Kidney (tissue), 14 donors: ENCODE results near the gene MARCHF9. TPM values are rescaled to one million over a fixed set of nuclear protein-coding genes. Genes with fewer than 3 reads are reported as not detected.

Experiments
- DNase-seq, 5 donors: peaks; one replicate each; pipeline ENCODE4 v3.0.0-alpha.2; 2013 to 2020
- FAIRE-seq: peaks from 2 replicates; lab custom pipeline; 2012; peaks lifted over from hg19 to GRCh38; lab: Jason Lieb, UNC
- H3K27ac ChIP-seq, 2 donors: one replicate each; pipeline ENCODE4 v1.7.0; 2013; ENCODE audit warnings: low read depth in 2 of 2, low read length in 2 of 2, inconsistent platforms in 1 of 2
- H3K27me3 ChIP-seq: one replicate; pipeline ENCODE4 v1.7.1; 2013; ENCODE audit warnings: low read length, inconsistent platforms; ENCODE audit not compliant: control insufficient read depth, insufficient read depth
- H3K36me3 ChIP-seq, 3 donors: one replicate each; pipeline versions ENCODE4 v1.7.0 to v1.7.1; 2013; ENCODE audit warnings: low read length in 3 of 3, control low read depth in 1 of 3, inconsistent platforms in 1 of 3; ENCODE audit not compliant: insufficient read depth in 3 of 3, control insufficient read depth in 2 of 3
- H3K4me1 ChIP-seq, 3 donors: one replicate each; pipeline versions ENCODE4 v1.7.0 to v1.7.1; 2013; ENCODE audit warnings: low read length in 3 of 3, inconsistent platforms in 1 of 3, low read depth in 1 of 3; ENCODE audit not compliant: control insufficient read depth in 2 of 3, insufficient read depth in 2 of 3
- H3K4me3 ChIP-seq, 3 donors: one replicate each; pipeline versions ENCODE4 v1.7.0 to v1.8.1; 2013; ENCODE audit warnings: low read length in 3 of 3, control low read depth in 1 of 3, inconsistent platforms in 1 of 3
- H3K9ac ChIP-seq, 3 donors: one replicate each; pipeline versions ENCODE4 v1.7.0 to v1.7.1; 2013; ENCODE audit warnings: low read length in 3 of 3, control low read depth in 1 of 3, inconsistent platforms in 1 of 3
- H3K9me3 ChIP-seq, 3 donors: one replicate each; pipeline versions ENCODE4 v1.7.0 to v1.7.1; 2013; ENCODE audit warnings: low read length in 3 of 3, control low read depth in 1 of 3, inconsistent platforms in 1 of 3; ENCODE audit not compliant: control insufficient read depth in 2 of 3, insufficient read depth in 1 of 3
- intact Hi-C: fragments of 100-400 bp; cut with DNase I; formaldehyde crosslinking; loops from one replicate; pipeline ENCODE4 v1.11.1; 2022
- polyA plus RNA-seq: library from polyadenylated mRNA; stranded (reverse); fragments of 350-450 nt; fragmentation: Illumina TruSeq; extraction: RNeasy Lipid Tissue Mini Kit (QIAGEN cat#74804); gene quantifications from one replicate; pipeline ENCODE4 v1.2.3, GENCODE V29; 2014; ENCODE audit warnings: low read depth, low replicate concordance; ENCODE audit not compliant: insufficient read depth
- total RNA-seq: library from RNA; stranded (reverse); fragmentation: NEBNext Ultra II Directional; extraction: Animal tissue kit (Norgen Biotek cat#: 25700); gene quantifications from one replicate; pipeline ENCODE4 v1.2.1, GENCODE V29; 2021
- TF ChIP-seq, protein P1 (sequence below): IDR thresholded peaks from 3 replicates; pipeline ENCODE4 v1.5.1; 2012; ENCODE audit warnings: mild to moderate bottlenecking, moderate library complexity, borderline replicate concordance; ENCODE audit not compliant: insufficient read depth; ENCODE audit errors: extremely low read depth
- donor health status: control.
- donor health status: control.
- donor health status: control.
- donor health status: control.
- donor health status: control.
- donor health status: DM: yes; HTN: yes; CAD: no.
- donor health status: Normal renal cell carcinoma (clear cell type).

MARCHF9 gene
- total and polyA plus RNA-seq, 2 donors from 2014 or later: 22.9 to 38.4 TPM

DNA sequence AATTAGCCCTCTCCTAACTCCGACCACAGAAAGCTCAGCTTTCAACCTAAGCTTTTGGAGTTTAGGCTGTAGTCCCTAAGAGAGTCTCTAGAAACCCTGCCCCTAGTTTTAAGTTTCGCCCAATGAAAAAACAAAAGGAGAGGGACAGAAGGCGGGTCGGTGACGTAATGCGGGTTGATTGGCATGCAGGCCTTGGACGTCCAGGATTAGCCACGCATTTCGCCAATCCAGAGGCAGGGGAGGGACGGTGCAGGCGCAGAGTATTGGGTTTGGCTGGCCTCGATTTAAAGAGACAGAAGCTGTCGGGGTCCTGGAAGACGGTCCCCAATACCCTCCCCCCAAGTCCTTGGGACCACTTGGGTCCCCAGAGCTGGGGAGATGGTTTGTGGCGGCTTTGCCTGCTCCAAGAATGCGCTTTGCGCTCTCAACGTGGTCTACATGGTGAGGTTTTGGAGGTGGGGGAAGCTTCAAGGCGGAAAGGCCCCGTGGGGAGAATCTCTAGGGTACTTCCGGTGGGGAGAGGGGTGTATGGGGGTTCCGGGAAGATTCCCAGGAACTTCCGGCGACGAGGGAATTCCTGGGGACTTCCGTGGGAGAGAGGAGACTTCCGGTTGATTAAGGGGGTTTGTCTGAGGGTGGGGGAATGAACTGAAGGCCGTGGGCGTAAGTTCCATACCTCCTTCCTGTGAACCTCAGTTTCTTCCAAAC, 10.0 kb upstream of the MARCHF9 start, which contains the start of gene TSPAN31:
Gene TSPAN31, plus strand, starts transcription at position 263 of the 708 bp plus-strand sequence. Its CDS starts 116 bp downstream, at position 379.
- intact Hi-C loops: no loop called here
- peak within 1 kb of the TSS; percentile 91 to 96 (median 96) for H3K4me3 ChIP-seq
- FAIRE-seq: peak; percentile 82
- peaks cover 0 to 6% (median 5%) of the 10 kb centered on the region in 3 donors for H3K4me1 ChIP-seq
- H3K9me3 ChIP-seq: no peaks in the 10 kb centered on the region
- H3K9ac ChIP-seq: peak within 1 kb of the TSS; percentile 89 to 97 (median 96)
- peaks cover 4 to 15% (median 7%) of the 10 kb centered on the region in 3 donors for H3K36me3 ChIP-seq
- H3K27ac ChIP-seq: peak within 1 kb of the TSS; percentile 95 to 98
- H3K27me3 ChIP-seq: peaks cover 8% of the 10 kb centered on the region
- TF ChIP-seq, protein P1, sequence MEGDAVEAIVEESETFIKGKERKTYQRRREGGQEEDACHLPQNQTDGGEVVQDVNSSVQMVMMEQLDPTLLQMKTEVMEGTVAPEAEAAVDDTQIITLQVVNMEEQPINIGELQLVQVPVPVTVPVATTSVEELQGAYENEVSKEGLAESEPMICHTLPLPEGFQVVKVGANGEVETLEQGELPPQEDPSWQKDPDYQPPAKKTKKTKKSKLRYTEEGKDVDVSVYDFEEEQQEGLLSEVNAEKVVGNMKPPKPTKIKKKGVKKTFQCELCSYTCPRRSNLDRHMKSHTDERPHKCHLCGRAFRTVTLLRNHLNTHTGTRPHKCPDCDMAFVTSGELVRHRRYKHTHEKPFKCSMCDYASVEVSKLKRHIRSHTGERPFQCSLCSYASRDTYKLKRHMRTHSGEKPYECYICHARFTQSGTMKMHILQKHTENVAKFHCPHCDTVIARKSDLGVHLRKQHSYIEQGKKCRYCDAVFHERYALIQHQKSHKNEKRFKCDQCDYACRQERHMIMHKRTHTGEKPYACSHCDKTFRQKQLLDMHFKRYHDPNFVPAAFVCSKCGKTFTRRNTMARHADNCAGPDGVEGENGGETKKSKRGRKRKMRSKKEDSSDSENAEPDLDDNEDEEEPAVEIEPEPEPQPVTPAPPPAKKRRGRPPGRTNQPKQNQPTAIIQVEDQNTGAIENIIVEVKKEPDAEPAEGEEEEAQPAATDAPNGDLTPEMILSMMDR: no peak
- DNase-seq: peak; percentile 98 to 99 (median 99)

DNA sequence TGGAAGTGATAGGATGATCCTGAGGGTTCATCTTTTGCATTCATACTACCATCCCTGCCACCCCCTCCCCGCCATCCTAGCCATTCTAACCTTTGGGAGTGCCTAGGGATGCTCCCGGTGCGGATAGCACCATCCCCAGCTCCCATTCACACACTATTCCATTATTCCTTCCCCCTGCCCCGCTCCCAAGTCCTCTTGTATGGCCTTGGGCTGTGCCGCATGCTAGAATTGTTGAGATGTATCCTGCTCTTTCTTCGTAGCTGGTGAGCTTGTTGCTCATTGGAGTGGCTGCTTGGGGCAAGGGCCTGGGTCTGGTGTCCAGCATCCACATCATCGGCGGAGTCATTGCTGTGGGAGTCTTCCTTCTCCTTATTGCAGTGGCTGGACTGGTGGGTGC, 9.4 kb upstream of the MARCHF9 start:
- peaks cover 0 to 6% (median 5%) of the 10 kb centered on the region in 3 donors for H3K4me1 ChIP-seq
- H3K36me3 ChIP-seq: peaks cover 7 to 16% (median 7%) of the 10 kb centered on the region in 3 donors
- peak overlapping the region; percentile 95 to 98 for H3K27ac ChIP-seq
- peak in 2 of 5 donors; percentile 57 to 59 for DNase-seq
- H3K4me3 ChIP-seq: peak overlapping the region; percentile 91 to 96 (median 96)
- no peak for FAIRE-seq
- peaks cover 8% of the 10 kb centered on the region for H3K27me3 ChIP-seq
- TF ChIP-seq, protein P1: no peak
- no peaks in the 10 kb centered on the region for H3K9me3 ChIP-seq
- intact Hi-C loops: no loop called here
- peak overlapping the region; percentile 89 to 97 (median 96) for H3K9ac ChIP-seq

DNA sequence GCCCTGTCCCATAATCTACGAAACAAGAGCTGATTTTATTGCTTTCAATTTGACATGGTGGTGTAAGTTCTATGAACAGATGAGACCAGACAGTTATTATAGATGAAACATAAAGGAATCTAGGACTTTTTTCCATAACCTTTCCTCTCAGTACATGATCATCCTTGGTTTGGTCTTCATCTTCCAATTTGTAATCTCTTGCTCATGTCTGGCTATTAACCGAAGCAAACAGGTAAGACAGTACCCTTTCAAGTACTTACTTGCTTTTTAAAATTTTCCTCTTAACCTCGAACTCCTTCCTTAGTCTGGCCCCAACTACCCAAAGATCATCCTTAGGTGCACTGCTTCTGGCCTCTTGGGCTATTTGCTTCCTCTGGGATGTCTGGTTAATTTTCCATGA, 8.9 kb upstream of the MARCHF9 start:
- Histone ChIP-seq H3K27ac (no peak overlapping the region), H3K4me1 (peaks cover 0 to 10% (median 5%) of the 10 kb centered on the region in 3 donors), H3K9me3 (no peaks in the 10 kb centered on the region), H3K4me3 (peak overlapping the region in 2 of 3 donors; percentile 96), H3K9ac (no peak overlapping the region), H3K36me3 (peaks cover 7 to 16% (median 8%) of the 10 kb centered on the region in 3 donors), H3K27me3 (peaks cover 3% of the 10 kb centered on the region)
- DNase-seq (no peak), FAIRE-seq (no peak)
- intact Hi-C loops: no loop called here
- TF ChIP-seq, protein P1: no peak
